A549 (cell line): ENCODE measurements around the gene RPS6KC1. TPM values are rescaled to one million over a fixed set of nuclear protein-coding genes. Genes with fewer than 3 reads are reported as not detected.
A peak's percentile ranks its signal among the peaks of the same experiment; 100 is the strongest.

Source experiments
- ATAC-seq, 2 experiments: fragments of 200-7000 bp in 1 of 2; fragments of >200 bp in 1 of 2; cut with Nextera tagmentation in 1 of 2; cut with Tn5 transposase in 1 of 2; 3 replicates each; pipeline versions ENCODE4 v1.8.0 to v1.9.1; 2018 to 2020; ENCODE audit warnings: mild to moderate bottlenecking in 1 of 2, moderate library complexity in 1 of 2
- CTCF ChIA-PET: fragments of 300-600 bp; sonication (Branson Sonifier 250); formaldehyde crosslinking; extraction: SDS; loops from one replicate; lab custom pipeline; 2021; ENCODE audit warnings: antibody characterized with exemption, inconsistent platforms; lab: Yijun Ruan, JAX
- POLR2A ChIA-PET: fragments of 350-600 bp; formaldehyde crosslinking; extraction: SDS; loops from one replicate; lab custom pipeline; 2021; ENCODE audit warnings: antibody characterized with exemption, inconsistent platforms; lab: Yijun Ruan, JAX
- DNase-seq, 2 experiments: peaks; one replicate each; pipeline versions ENCODE4 v3.0.0 to v3.0.0-alpha.2; 2011 to 2016; ENCODE audit warnings: low read depth in 1 of 2, low spot score in 1 of 2
- FAIRE-seq: peaks from 2 replicates; lab custom pipeline; 2011; peaks lifted over from hg19 to GRCh38; lab: Jason Lieb, UNC
- H3K27ac ChIP-seq, 2 experiments: fragments of >200 bp; sonication (Bioruptor Twin); formaldehyde crosslinking; 3 replicates each; pipeline ENCODE4 v1.5.1; 2016 to 2017
- H3K4me1 ChIP-seq: fragments of >200 bp; sonication (Bioruptor Twin); formaldehyde crosslinking; 3 replicates; pipeline ENCODE4 v1.6.1; 2016
- H3K4me2 ChIP-seq: fragments of >200 bp; sonication (Bioruptor Twin); formaldehyde crosslinking; 3 replicates; pipeline ENCODE4 v1.6.1; 2016
- H3K4me3 ChIP-seq: fragments of >200 bp; sonication (Bioruptor Twin); formaldehyde crosslinking; 3 replicates; pipeline ENCODE4 v1.5.1; 2016
- H3K9me3 ChIP-seq: fragments of >200 bp; sonication (Bioruptor Twin); formaldehyde crosslinking; 3 replicates; pipeline ENCODE4 v1.6.1; 2016
- BHLHE40 ChIP-seq: IDR thresholded peaks from 2 replicates; pipeline ENCODE4 v1.6.1; 2012; ENCODE audit warnings: low read depth, low read length, inconsistent platforms
- CBX2 ChIP-seq: fragments of 200-600 bp; sonication (generic); IDR thresholded peaks from 2 replicates; pipeline ENCODE4 v1.6.1; 2016; ENCODE audit warnings: low read depth, mild to moderate bottlenecking, borderline replicate concordance
- CBX8 ChIP-seq: fragments of 200-600 bp; sonication (generic); IDR thresholded peaks from 2 replicates; pipeline ENCODE4 v1.6.1; 2016
- CHD2 ChIP-seq: fragments of 150-350 bp; IDR thresholded peaks from 2 replicates; pipeline ENCODE4 v1.6.1; 2014; ENCODE audit warnings: low read length; ENCODE audit not compliant: partially characterized antibody
- CHD4 ChIP-seq: fragments of 200-600 bp; sonication (generic); IDR thresholded peaks from 2 replicates; pipeline ENCODE4 v1.6.1; 2016; ENCODE audit warnings: antibody characterized with exemption, mild to moderate bottlenecking, borderline replicate concordance
- E2F6 ChIP-seq: IDR thresholded peaks from 2 replicates; pipeline ENCODE4 v1.6.1; 2012; ENCODE audit warnings: low read depth, borderline replicate concordance
- EHMT2 ChIP-seq: fragments of 200-600 bp; sonication (generic); IDR thresholded peaks from 2 replicates; pipeline ENCODE4 v1.6.1; 2016; ENCODE audit warnings: antibody characterized with exemption, low read depth, mild to moderate bottlenecking, moderate library complexity
- ESRRA ChIP-seq: fragments of 150-350 bp; IDR thresholded peaks from 2 replicates; pipeline ENCODE4 v1.6.1; 2014; ENCODE audit warnings: mild to moderate bottlenecking, low read length, borderline replicate concordance
- HOXB5 ChIP-seq: fragments of 250-450 bp; sonication (Bioruptor Pico); IDR thresholded peaks from 2 replicates; pipeline ENCODE4 v1.5.0; 2020; ENCODE audit warnings: mild to moderate bottlenecking, moderate library complexity
- JUNB ChIP-seq: fragments of >200 bp; sonication (Bioruptor Twin); formaldehyde crosslinking; IDR thresholded peaks from 2 replicates; pipeline ENCODE4 v1.6.1; 2016
- KDM1A ChIP-seq: fragments of 200-600 bp; sonication (generic); IDR thresholded peaks from 2 replicates; pipeline ENCODE4 v1.6.1; 2016; ENCODE audit warnings: low read depth, mild to moderate bottlenecking
- MAFK ChIP-seq: fragments of 450-650 bp; IDR thresholded peaks from 2 replicates; pipeline ENCODE4 v1.6.1; 2014; ENCODE audit not compliant: partially characterized antibody
- MYC ChIP-seq: IDR thresholded peaks from 2 replicates; pipeline ENCODE4 v1.6.1; 2012; ENCODE audit warnings: mild to moderate bottlenecking, inconsistent platforms, low read length, improper control_type of control experiment, borderline replicate concordance
- NPAS2 ChIP-seq: fragments of 250-450 bp; sonication (Bioruptor Pico); IDR thresholded peaks from 2 replicates; pipeline ENCODE4 v1.8.0; 2022; ENCODE audit warnings: mild to moderate bottlenecking, moderate library complexity, borderline replicate concordance
- PHF8 ChIP-seq: fragments of 200-600 bp; sonication (generic); IDR thresholded peaks from 2 replicates; pipeline ENCODE4 v1.6.1; 2016; ENCODE audit warnings: low read depth, mild to moderate bottlenecking, antibody characterized with exemption, moderate library complexity, borderline replicate concordance
- POLR2A ChIP-seq: IDR thresholded peaks from 2 replicates; pipeline ENCODE4 v1.6.1; 2012; ENCODE audit warnings: mild to moderate bottlenecking, low read length
- RARB ChIP-seq: fragments of 250-450 bp; sonication (Bioruptor Pico); IDR thresholded peaks from 2 replicates; pipeline ENCODE4 v1.8.0; 2021; ENCODE audit warnings: mild to moderate bottlenecking, moderate library complexity
- RCOR1 ChIP-seq: fragments of 150-350 bp; IDR thresholded peaks from 2 replicates; pipeline ENCODE4 v1.6.1; 2014; ENCODE audit warnings: antibody characterized with exemption, low read length, low read depth
- REST ChIP-seq: fragments of 200-600 bp; sonication (generic); IDR thresholded peaks from 2 replicates; pipeline ENCODE4 v1.6.1; 2016; ENCODE audit warnings: antibody characterized with exemption, mild to moderate bottlenecking, moderate library complexity
- ZC3H11A ChIP-seq: fragments of 450-650 bp; IDR thresholded peaks from 2 replicates; pipeline ENCODE4 v1.6.1; 2014; ENCODE audit warnings: antibody characterized with exemption, mild to moderate bottlenecking
- ZSCAN20 ChIP-seq: fragments of 250-450 bp; sonication (Bioruptor Pico); IDR thresholded peaks from 2 replicates; pipeline ENCODE4 v1.8.0; 2022; ENCODE audit warnings: mild to moderate bottlenecking, moderate library complexity
- WGBS: methylation state at CpG from one replicate; pipeline ENCODE4 v1.1.6; 2017; ENCODE audit errors: missing lambda C conversion rate; 5-methylcytosine and 5-hydroxymethylcytosine counted together
- polyA plus RNA-seq, 4 experiments: library from polyadenylated mRNA; depleted of rRNA in 3 of 4; stranded (reverse); fragments of >200 nt; fragmentation: RNase III in 1 of 4; extraction: RNeasy Plus Mini Kit Qiagen cat#74134 plus additional on column Dnase treatment in 1 of 4; gene quantifications; 2 replicates in 3 of 4; 3 replicates in 1 of 4; pipeline ENCODE4 v1.2.3, GENCODE V29; 2011 to 2017

The RPS6KC1 gene
- polyA plus RNA-seq, 2 of the 4 experiments (the other 2 are of a cell fraction) = 11.7 to 25.4 TPM

- POLR2A ChIA-PET = no interaction called here
- Histone ChIP-seq H3K4me3 (no peak overlapping the region), H3K4me1 (no peaks in the 10 kb centered on the region), H3K9me3 (no peaks in the 10 kb centered on the region), H3K27ac (no peak overlapping the region), H3K4me2 (no peak overlapping the region)
- FAIRE-seq = peak; percentile 63
- ATAC-seq = no peak
- DNase-seq = no peak
- CTCF ChIA-PET = interaction anchor here (0.8 kb wide), 1 partner anchor 32 kb away, joined by 3 read pairs; no protein-coding TSS in a partner anchor
- TF ChIP-seq CBX2 (no peak), PHF8 (no peak), EHMT2 (no peak), MAFK (no peak), RARB (no peak), MYC (no peak)
Measured at GRCh38 chr1:213089924-213090677, 39.1 kb downstream of the RPS6KC1 start.

- Histone ChIP-seq H3K9me3 (no peaks in the 10 kb centered on the region), H3K4me3 (no peak overlapping the region), H3K27ac (no peak overlapping the region), H3K4me2 (no peak overlapping the region), H3K4me1 (no peaks in the 10 kb centered on the region)
- WGBS = 93% methylated on average over 3 of the region's 3 CpGs
- no peak for DNase-seq
- ChIA-PET CTCF (interaction anchor here (1.8 kb wide), 1 partner anchor 12 kb away, joined by 8 read pairs; no protein-coding TSS in a partner anchor), POLR2A (no interaction called here)
- no peak for FAIRE-seq
- no peak for ATAC-seq
- TF ChIP-seq ZC3H11A = no peak
- TF ChIP-seq MAFK = no peak
- TF ChIP-seq ZSCAN20 (CRISPR knock-in tag) = no peak
- no peak for TF ChIP-seq E2F6
- TF ChIP-seq CHD2 = no peak
- no peak for TF ChIP-seq BHLHE40
Measured at GRCh38 chr1:213094446-213094845, 43.4 kb downstream of the RPS6KC1 start.

- Histone ChIP-seq H3K9me3 (no peaks in the 10 kb centered on the region), H3K4me3 (no peak overlapping the region), H3K27ac (no peak overlapping the region), H3K4me2 (no peak overlapping the region), H3K4me1 (no peaks in the 10 kb centered on the region)
- WGBS = 94% methylated on average over 1 of the region's 1 CpG
- ATAC-seq (no peak), DNase-seq (no peak), FAIRE-seq (no peak)
- TF ChIP-seq CHD4 (no peak), RCOR1 (no peak), KDM1A (no peak), REST (no peak), CHD2 (no peak), JUNB (no peak), POLR2A (no peak), NPAS2 (CRISPR knock-in tag) (no peak), HOXB5 (CRISPR knock-in tag) (no peak), BHLHE40 (no peak), CBX8 (no peak), ESRRA (no peak)
- ChIA-PET CTCF (interaction anchor here (0.6 kb wide), 1 partner anchor 11 kb away, joined by 3 read pairs; no protein-coding TSS in a partner anchor), POLR2A (interaction anchor here (0.6 kb wide), 1 partner anchor 586 kb away, joined by 6 read pairs; no protein-coding TSS in a partner anchor)
Measured at GRCh38 chr1:213095467-213095866, 44.4 kb downstream of the RPS6KC1 start.
